Measurements from ENCODE around the gene RAB29.

- TF ChIP-seq POLR2A (IDR thresholded peaks at IDR 0.05) (no peak), CTCF (IDR thresholded peaks at IDR 0.05) (no peak), EP300 (IDR thresholded peaks at IDR 0.05; ENCODE audit: low read depth) (no peak), POLR2AphosphoS5 (IDR thresholded peaks at IDR 0.05) (no peak)
Observed at GRCh38 chr1:205735218-205735617, 40.1 kb downstream of the RAB29 start.
